ENCODE results near the gene ATXN1. TPM values are rescaled to one million over a fixed set of nuclear protein-coding genes. Genes with fewer than 3 reads are reported as not detected.
A peak's percentile ranks its signal among the peaks of the same experiment; 100 is the strongest.
"Not testable (repeated sequence)": the region's sequence is repeated elsewhere in the genome, so short reads cannot be mapped to it uniquely, and the experiment has no call there.

The ATXN1 gene
- total RNA-seq, 1 donor from 2014 or later, result 36.0 TPM

DNA sequence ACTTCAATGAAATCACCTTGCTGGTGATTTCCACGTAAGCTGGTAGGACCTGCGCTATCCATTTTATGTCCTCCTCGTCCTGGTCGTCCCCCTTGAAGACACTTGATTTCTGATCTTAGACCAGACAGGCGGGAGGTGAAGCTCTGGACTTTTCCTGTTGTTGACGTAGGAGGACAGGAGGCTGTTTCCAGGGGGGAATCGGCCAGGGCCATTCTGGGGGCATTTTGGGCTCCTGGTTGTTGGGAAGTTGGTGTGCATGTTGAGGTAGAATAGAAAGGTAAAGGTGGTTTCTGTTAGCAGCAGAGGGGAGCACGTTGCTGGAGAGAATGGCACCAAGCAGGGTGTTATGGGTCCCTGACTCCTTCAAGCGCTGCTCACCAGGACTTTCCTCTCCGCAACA lies 466.9 kb downstream of the ATXN1 start:
- peak; percentile 39 for DNase-seq (ENCODE audit: low spot score)

DNA sequence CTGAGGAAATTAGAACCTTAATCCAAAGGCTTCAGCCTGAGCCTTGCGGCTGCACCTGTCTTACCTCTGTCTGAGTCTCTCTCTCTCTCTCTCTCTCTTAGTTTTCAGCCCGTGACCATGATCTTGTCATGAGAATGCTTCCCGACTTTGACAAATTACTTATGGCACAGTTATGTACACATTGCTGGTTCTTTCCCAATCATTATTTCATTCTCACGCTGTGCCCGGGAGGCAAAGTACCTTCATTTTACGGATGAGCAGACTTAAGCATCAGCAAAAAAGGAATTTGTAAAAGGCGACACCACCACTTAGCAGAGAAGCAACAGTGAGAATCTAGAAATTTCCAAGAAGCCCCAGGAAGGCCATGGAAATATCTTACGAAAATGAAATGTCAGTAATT lies 468.3 kb downstream of the ATXN1 start:
- peak; percentile 16 for DNase-seq (ENCODE audit: low spot score)

DNA sequence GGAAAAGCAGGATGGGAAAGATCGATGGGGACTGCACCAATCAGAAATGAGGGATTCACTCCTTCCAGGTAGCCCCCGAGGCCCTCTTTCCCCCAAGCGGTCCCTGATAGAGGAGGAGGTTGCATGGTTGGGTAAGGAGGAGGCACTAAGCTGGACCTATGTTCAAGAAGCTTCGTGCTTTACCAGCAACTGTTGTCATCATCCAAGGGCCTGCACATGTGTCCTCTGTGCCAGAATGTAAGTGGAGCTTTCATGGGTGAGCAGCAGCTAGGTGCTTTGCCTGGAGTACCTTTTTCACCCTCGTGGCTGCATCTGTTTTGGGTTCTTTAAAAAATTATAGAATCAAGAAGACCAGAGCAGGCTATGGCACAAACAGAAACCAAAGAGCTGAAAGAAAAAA lies 468.8 kb downstream of the ATXN1 start:
- peak; percentile 20 for DNase-seq (ENCODE audit: low spot score)

DNA sequence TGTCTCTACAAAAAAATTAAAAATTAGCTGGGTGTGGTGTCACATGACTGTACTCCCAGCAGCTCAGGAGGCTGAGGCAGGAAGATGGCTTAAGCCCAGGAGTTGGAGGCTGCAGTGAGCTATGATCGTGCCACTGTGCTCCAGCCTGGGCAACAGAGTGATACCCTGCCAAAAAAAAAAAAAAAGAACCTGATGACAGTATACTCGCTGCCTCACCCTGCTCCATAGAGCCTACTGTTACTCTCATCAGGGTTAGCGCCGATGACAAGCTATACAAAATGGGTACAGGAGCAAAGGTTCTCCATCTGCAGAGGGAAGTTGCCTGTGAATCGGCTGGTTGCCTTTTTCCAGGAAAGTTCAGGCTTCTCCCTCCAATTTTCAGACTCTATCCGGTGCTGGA lies 469.5 kb downstream of the ATXN1 start:
- no peak for DNase-seq (ENCODE audit: low spot score)

DNA sequence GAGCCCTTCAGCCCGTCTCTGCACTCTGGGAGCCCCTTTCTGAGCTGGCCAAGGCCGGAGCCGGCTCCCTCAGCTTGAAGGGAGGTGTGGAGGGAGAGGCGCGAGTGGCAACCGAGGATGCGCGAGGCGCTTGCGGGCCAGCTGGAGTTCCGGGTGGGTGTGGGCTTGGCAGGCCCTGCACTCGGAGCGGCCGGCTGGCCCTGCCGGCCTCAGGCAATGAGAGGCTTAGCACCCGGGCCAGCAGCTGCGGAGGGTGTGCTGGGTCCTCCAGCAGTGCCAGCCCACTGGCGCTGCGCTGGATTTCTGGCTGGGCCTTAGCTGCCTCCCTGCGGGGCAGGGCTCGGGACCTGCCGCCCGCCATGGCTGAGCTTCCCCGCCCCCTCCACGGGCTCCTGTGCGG lies 473.1 kb downstream of the ATXN1 start:
- DNase-seq (ENCODE audit: low spot score), result peak; percentile 78

DNA sequence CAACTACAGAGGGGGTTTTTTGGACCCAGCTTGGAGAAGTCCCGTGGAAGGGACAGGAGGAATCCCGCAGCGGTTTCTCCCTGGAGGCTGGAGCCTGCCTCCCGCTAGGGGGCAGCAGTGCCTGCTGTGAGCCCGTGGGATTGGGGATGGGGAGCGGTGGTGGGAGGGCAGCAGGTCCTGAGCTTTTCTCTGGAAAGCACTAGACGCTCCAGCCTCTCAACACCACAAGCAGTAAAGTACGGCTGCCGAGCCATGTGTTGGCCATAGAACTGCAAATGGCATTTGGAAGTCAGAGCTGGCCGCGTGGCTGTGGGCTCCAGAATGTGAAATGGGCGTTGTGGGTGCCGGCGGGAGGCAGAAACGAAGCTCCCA lies 475.1 kb downstream of the ATXN1 start:
- peak; percentile 78 for DNase-seq (ENCODE audit: low spot score)

DNA sequence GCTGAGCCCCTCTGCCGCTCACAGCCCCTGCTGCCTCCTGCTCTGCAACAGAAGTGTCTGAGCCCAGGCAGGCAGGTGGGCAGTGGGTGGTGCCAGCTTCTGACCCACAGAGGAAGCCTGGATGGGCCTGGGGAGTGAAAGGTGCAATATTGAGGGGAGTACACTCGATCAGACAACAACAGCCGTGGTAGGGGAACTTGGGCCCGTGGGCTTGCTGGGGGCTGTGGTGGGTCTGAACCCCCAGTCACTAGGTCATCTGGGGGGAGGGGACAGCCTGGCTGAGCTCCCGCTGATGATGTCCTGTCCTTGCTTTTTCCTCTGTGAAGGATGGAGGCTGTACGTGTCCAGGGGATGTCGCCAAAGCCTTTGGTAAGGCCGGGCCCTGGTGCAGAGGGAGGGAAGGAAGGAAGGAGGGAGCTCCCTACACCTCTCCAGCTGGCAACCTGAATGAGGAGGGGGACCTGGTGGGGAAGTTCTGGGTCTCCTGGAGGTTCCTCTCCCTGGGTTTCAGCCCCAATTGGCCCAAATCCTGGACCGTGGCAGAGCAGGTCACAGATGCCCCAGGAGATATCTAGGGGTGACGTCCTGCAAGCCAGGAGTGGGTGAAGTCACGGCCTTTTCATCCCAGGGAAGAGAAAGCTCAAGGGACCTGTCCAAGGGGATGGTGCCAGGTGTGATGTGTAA lies 475.7 kb downstream of the ATXN1 start:
- peak; percentile 84 for DNase-seq (ENCODE audit: low spot score)

DNA sequence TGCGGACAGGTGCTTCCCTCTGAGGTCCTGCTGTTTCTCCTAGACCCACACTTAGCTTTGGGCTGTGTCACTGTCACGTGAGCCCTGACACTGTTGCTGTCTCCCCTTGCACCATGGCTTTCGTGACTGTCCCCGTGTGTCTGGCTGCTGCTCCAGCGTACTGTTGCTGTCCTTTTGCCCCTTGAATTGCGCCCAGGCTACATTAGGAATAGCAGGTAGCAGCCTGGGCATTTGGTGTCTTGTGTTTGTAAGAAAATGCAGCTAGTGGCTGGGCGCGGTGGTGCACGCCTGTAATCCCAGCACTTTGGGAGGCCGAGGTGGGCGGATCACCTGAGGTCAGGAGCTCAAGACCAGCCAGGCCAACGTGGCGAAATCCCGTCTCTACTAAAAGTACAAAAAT lies 476.8 kb downstream of the ATXN1 start:
- DNase-seq (ENCODE audit: low spot score), result peak; percentile 73

DNA sequence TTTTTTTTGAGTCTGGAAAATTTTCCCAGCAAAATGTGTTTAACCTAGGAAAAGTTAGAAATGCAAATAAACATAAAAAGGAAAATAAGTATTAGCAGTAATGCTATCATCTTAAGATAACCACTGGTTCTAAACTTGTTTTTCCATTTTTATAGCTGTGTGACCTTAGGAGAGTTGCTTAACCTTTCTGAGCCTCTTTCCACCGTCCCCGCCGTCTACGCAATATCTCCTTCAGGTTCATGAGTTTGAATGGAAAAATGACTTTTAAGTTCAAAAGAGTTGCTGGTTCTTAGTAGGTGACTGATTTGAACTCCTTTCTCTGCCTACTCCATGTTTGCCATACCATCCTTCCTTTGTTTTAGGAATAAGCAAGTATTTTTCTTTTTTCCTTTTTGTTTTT lies 478.9 kb downstream of the ATXN1 start:
- no peak for DNase-seq (ENCODE audit: low spot score)

DNA sequence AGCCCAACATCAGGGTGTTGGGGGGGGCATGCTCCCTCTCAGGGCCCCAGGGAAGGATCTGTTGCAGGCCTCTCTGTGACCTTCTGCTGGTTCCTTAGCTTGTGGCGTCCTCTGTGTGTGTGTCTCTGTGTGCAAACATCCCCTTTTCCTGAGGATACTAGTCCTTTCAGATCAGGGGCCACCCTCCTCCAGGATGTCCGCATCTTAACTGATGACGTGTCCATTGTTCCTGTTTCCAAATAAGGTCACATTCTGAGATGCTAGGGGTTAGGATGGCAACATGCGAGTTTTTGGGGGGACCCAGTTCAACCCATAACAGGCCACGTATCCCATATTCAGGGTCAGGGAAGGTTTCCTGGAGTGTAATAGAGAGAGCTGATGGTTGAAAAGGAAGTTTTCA lies 482.0 kb downstream of the ATXN1 start:
- no peak for DNase-seq (ENCODE audit: low spot score)

DNA sequence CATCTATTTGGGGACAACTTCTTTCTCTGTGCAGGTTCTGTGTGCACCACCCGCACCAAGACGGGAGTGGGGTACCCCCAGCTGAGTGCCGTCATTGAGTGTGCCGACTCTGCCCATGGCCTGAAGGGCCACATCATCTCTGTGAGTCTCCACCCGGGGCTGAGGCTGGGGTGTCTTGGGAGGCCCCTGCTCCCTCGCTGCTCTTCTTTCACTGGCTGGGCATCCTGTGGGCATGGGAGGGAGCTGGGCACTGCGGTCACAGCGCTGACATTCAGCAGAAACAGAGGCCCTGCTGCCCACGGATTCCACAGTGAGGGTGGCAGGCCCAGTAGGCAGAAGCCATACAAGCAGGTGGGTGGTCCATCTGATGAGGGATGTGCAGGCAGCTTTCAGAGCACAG lies 482.5 kb downstream of the ATXN1 start:
- no peak for DNase-seq (ENCODE audit: low spot score)

DNA sequence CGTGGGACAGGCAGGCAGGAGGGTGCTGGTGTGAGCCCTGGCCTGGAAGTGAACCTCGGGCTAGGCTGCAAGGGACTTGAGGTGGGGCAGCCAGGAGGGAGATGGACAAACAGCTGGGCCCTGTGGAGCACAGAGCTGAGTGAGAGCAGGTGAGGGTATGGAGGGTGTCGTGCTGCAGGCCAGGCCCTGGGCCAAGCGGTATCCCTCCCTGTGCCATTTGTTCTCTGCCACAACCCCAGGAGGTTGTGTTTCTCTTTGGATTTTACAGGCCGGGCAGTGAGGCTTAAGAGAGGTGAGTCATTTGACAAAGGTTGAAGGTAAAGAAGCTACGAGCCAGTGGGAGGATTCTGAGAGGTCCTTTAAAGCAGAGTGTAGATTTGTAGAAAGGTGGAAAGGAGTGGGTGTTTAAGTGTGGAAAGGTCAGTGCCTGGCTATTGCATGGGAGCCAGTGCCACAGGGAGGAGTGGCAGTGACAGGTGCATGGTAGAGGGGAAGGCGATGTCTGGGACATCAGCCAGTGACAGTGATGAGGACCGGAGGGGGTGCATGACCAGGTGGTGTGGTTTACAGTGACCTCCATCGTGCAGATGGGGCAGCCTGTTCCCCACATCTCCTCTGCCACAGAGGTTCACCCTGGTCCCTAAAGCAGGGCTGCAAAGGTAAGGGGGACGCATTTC lies 483.1 kb downstream of the ATXN1 start:
- DNase-seq (ENCODE audit: low spot score), result no peak

DNA sequence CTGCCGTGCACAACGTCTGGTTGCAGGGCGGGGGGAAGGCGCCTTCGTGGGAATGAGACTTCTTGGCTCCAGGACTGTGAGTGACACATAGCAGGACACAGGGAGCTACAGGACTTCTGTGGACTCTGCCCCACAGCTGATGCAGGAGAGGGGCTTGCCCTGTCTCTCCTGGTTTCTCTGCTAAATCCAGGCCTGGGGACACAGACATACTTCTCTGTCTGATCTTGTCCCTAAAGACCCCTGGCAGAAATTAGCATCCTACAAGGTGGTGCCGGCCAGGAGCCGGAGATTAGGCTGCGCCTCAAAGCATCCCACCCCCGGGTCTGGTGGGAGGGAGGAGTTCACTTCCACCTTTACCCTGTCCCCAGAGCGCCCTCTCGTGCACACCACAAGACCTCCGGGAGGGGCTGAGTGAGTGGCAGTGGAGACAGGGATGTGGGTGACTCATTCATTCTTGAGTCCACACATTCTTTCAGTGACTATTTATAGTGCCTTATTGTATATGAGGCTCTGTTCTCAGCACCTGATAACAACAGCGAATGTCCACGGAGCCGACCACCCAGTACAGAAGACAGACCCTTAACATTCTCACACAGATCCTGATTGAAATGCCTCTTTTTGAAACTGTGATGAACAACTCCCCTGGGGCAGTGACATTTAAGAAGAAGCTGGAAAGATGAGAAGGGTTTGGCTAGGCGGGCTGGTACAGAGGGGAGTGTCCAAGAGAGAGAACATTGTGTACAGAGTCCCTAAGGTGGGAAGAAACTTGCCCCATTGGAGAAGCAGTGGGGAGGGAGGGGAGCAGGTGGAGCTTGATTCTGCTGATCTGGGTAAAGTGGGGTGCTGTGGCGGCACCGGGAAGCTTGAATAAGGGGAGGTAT lies 483.9 kb downstream of the ATXN1 start:
- no peak for DNase-seq (ENCODE audit: low spot score)

DNA sequence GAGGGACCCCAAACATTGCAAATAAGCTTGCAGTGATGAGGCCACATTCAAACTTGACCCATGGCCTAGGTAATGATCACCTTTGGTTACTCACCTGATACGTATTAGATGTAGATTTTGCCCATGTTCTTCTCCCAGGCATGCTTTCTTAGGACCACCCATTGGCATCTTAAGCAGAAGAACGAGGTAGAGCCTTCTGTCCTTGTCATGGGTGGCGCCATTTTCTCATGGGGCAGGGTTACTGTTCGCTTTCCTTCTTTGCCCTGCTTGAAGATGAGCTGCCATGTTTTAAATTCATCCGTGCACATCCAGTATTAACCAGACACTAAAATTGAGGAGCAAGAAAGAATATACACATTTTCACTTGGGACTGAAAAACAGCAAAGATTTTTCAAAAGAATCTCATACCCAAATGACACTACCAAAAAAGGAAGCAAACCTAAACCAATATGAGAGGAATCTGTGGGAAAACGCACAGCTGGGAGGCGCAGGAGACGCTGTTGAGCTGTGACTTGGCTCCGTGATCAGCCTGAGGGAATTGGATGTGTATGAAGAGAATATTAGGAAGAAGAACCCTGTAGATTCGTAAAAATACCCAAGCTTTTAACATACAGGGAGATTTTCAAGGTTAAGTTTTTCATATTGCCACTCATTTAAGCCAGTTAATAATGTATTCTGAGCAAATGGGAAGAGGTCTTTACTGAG lies 486.2 kb downstream of the ATXN1 start:
- DNase-seq (ENCODE audit: low spot score), result no peak

DNA sequence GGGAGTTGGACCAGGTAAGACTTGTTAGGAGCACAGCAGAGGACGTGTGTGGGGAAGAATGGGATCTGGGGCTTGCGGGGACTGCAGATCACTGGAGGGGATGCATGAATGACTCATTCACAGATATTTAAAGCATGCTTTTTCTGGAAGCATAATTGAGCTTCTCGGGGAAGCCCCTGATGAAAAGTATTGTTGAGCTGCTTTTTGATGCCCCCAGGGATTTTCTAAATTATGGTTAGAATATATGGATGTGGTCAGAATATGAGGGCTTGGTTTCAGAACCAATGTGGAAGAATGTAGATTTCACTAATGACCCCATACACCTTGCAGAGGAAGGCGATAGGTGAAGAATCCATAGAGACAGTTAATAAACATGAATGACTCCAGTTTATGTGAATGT lies 486.8 kb downstream of the ATXN1 start:
- no peak for DNase-seq (ENCODE audit: low spot score)

DNA sequence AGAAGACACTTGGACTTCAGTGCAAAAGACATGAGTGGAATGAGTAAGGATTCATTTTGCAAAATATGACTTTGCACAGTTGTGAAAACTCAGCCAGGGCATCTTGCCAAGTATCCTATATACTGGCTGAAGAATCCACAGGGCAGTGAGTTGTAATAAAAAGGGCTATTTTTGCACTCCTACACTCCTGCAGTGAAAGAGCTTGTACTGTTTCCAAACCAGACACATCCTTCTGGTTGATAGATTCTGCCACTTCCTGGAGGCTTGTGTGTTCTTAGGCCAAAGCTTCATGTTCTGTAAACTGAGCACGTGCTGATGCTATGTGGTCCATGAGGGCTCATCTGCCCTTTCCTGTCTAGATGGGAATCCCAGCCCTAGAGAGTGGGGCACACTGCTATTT lies 488.0 kb downstream of the ATXN1 start:
- DNase-seq (ENCODE audit: low spot score), result no peak

DNA sequence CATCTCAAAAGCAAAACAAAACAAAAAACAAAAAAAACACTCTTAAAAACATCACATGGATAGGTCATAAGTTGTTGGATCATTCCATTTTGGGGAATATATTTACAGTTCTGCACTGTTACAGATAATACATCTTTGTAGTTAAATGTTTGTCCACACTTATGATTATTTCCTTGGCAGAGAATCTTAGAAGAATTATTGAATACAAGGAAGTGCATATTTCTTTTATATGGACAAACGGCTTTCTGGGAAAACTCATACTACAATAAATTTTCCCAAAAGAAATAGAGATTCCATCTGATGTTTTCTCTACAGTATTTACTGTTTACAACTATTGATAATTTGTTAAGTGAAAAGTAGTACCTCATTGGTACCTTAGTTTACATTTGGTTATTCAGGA lies 489.1 kb downstream of the ATXN1 start:
- no peak for DNase-seq (ENCODE audit: low spot score)

DNA sequence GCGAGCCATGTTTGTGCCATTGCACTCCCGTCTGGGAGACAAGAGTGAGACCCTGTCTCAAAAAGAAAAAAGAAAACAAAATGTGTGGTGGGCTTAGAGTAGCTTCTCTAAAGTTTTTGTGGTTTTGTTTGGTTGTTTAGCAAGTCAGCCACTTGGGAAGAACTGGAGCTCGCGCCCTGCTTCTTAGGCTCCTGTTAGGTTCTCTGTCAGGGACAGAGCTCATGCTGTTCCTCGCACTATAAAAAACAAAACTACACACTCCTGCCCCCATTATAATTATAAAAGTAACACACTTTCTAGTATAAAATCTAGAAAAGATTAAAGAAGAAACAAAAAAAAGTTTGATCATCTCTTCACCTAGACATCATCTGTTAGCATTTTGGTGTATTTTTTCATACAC lies 489.8 kb downstream of the ATXN1 start:
- no peak for DNase-seq (ENCODE audit: low spot score)

DNA sequence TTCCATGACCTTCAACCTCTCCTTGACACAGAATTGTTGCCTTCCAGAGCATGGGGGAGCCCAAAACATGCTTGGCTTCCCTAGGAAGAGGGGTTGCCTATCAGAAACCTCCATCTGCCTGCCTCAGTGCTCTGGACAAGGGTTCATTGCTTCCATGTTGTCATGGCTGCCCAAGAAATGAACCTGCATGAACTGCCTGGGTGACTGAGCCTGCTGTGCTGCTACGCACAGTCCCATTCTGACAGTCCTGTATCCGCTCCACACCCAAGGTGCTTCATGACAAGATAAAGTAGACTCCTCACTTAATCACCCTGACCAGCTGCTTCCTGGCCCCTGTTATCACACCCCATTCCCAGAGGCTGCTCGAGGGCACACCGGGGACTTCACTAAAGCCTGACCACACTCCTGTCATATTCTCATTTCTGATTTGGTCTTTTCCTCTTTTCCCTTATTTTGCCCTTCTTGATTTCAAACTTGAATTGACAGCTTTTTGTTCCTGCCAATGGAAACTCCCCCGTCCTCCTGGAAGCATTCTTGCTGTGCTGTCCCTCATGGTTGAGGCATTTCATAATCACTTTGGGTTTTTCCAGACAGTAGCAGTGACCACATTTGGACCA lies 491.0 kb downstream of the ATXN1 start:
- no peak for DNase-seq (ENCODE audit: low spot score)

DNA sequence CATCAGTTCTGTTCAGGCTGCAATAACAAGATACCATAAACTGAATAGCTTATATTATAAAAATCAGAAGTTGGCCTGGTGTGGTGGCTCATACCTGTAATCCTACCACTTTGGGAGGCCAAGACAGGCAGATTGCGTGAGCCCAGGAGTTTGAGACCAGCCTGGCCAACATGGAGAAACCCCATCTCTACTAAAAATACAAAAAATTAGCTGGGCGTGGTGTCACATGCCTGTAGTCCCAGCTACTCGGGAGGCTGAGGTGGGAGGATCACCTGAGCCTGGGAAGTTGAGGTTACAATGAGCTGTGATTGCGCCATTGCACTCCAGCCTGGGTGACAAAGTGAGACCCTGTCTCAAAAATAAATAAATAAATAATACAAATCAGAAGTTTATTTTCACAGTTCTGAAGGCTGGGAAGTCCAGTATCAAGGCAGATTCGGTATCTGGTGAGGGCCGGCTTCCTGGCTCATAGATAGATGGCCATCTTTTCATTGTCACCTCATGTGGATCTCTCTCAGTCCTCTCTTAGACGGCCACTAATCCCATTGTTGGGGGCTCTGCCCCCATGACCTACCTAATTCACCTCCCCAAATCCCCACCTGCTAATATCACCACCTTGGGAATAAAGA lies 491.7 kb downstream of the ATXN1 start:
- not testable (repeated sequence) for DNase-seq (ENCODE audit: low spot score)
